Keratinocyte (primary cell): Measurements from ENCODE around the gene PTPRT.

Experiments
- EZH2 ChIP-seq: IDR thresholded peaks from one replicate; pipeline ENCODE4 v1.6.1; 2012; ENCODE audit warnings: inconsistent platforms, mild to moderate bottlenecking, low read length, moderate library complexity
- TF ChIP-seq, protein P1 (sequence below), 3 experiments: IDR thresholded peaks in 1 of 3; conservative IDR thresholded peaks in 1 of 3; optimal IDR thresholded peaks in 1 of 3; 2 replicates in 2 of 3; 3 replicates in 1 of 3; pipeline versions ENCODE3 to v1.5.1; 2011; ENCODE audit warnings: low read length in 3 of 3, mild to moderate bottlenecking in 3 of 3, moderate library complexity in 2 of 3, control low read depth in 1 of 3, inconsistent platforms in 1 of 3; ENCODE audit not compliant: insufficient read depth in 2 of 3; ENCODE audit errors: extremely low read depth in 1 of 3

DNA sequence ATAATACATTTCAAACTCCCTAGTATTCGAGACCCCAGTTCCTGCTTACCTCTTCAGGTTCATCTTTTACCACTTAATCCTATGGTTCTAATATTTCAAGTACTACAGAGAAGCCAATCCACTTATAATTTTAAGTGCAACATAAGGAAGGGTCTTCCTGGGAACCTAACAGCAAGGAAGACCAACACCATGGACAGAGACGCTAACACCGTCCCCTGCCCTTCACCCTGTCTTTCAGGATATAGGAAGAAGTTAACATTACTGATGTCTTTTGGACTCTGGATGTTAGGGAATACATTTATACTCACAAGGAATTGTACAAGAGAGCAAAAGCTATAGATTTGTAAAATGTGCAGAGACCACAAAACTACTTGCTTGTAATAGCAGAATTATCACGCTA lies 1006.6 kb downstream of the PTPRT start:
- TF ChIP-seq EZH2: no peak
- TF ChIP-seq, protein P1, sequence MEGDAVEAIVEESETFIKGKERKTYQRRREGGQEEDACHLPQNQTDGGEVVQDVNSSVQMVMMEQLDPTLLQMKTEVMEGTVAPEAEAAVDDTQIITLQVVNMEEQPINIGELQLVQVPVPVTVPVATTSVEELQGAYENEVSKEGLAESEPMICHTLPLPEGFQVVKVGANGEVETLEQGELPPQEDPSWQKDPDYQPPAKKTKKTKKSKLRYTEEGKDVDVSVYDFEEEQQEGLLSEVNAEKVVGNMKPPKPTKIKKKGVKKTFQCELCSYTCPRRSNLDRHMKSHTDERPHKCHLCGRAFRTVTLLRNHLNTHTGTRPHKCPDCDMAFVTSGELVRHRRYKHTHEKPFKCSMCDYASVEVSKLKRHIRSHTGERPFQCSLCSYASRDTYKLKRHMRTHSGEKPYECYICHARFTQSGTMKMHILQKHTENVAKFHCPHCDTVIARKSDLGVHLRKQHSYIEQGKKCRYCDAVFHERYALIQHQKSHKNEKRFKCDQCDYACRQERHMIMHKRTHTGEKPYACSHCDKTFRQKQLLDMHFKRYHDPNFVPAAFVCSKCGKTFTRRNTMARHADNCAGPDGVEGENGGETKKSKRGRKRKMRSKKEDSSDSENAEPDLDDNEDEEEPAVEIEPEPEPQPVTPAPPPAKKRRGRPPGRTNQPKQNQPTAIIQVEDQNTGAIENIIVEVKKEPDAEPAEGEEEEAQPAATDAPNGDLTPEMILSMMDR (optimal IDR thresholded peaks at IDR 0.05 in 1 of 3, IDR thresholded peaks at IDR 0.05 in 1 of 3, conservative IDR thresholded peaks at IDR 0.05 in 1 of 3; ENCODE audit: extremely low read depth in 1 of 3, insufficient read depth in 2 of 3, low read length in 3 of 3): no peak
